Choroid plexus epithelial cell (primary cell): ENCODE measurements around the gene C7orf33.

ENCODE experiments used
- DNase-seq: peaks from one replicate; pipeline ENCODE4 v3.0.0-alpha.2; 2010; ENCODE audit warnings: low read depth
- H3K4me3 ChIP-seq: 2 replicates; pipeline ENCODE4 v1.5.1; 2011; ENCODE audit warnings: low read depth, mild to moderate bottlenecking, control low read depth, low read length, moderate library complexity
- TF ChIP-seq, protein P1 (sequence below): conservative IDR thresholded peaks from 2 replicates; pipeline ENCODE4 v1.5.1; 2011; ENCODE audit warnings: low read depth, mild to moderate bottlenecking, control low read depth, inconsistent platforms, low read length, moderate library complexity

C7orf33 gene

DNA sequence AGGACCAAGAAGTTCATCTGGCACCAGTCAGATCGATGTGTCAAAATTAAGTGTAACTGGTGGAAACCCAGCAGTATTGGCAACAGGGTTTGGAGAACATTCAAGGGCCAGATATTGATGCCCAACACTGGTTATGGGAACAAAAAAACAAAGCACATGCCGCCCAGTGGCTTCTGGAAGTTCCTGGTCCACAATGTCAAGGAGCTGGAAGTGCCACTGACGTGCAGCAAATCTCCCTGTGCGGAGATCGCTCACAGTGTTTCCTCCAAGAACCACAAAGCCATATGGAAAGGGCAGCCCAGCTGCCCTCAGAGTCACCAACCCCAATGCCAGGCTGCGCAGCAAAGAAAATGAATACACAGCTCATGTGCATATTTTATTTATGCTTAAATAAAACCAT lies 10.1 kb upstream of the C7orf33 start:
- TF ChIP-seq, protein P1, sequence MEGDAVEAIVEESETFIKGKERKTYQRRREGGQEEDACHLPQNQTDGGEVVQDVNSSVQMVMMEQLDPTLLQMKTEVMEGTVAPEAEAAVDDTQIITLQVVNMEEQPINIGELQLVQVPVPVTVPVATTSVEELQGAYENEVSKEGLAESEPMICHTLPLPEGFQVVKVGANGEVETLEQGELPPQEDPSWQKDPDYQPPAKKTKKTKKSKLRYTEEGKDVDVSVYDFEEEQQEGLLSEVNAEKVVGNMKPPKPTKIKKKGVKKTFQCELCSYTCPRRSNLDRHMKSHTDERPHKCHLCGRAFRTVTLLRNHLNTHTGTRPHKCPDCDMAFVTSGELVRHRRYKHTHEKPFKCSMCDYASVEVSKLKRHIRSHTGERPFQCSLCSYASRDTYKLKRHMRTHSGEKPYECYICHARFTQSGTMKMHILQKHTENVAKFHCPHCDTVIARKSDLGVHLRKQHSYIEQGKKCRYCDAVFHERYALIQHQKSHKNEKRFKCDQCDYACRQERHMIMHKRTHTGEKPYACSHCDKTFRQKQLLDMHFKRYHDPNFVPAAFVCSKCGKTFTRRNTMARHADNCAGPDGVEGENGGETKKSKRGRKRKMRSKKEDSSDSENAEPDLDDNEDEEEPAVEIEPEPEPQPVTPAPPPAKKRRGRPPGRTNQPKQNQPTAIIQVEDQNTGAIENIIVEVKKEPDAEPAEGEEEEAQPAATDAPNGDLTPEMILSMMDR, result no peak
- no peak overlapping the region for H3K4me3 ChIP-seq
- no peak for DNase-seq

- no peak for DNase-seq
- TF ChIP-seq, protein P1, result peak; percentile 33
- no peak overlapping the region for H3K4me3 ChIP-seq
Observed at GRCh38 chr7:148581624-148582023, 8.9 kb upstream of the C7orf33 start.

GRCh38 chr7:148584154-148584827 lies 6.3 kb upstream of the C7orf33 start:
- TF ChIP-seq, protein P1, result no peak
- no peak for DNase-seq
- no peak overlapping the region for H3K4me3 ChIP-seq

DNA sequence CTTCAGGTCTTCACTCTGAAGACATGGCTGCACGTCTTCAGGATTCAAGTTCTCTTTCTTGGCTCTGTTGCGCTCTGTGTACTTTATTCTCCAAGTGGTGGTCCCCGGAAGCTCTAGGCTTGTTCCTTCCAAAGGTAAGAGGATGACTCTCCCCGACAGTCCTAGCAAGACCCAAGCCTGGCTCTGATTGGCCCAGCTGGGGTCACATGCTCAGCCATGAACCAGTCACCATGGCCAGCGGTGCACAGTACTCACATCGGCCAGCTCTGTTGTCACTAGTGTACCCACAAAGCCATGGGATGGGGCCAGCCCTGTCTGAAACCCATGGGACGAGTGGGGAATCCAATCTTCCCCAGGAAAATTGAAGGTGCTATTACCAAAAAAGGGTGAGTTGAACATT lies 5.2 kb upstream of the C7orf33 start:
- DNase-seq, result no peak
- TF ChIP-seq, protein P1, result no peak
- no peak overlapping the region for H3K4me3 ChIP-seq

DNA sequence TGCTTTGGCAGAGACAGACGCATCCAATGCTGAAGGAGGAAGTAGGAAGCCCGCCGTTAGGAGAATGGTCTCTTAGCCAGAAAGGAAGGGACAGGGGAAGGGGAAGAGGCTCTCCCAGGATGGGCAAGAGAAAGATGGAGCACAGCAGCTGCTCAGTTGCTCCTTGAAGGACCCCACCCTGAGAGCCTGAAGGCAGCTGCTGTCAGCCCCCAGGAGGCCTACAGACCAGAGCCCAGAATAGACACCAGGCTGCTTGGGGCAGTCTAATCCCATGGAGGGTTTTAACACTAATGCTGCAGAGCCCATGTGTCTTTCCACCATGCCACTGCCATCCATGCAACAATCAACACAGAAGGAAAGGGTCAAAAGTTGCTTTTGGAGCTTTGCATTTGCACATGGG lies 3.5 kb upstream of the C7orf33 start:
- DNase-seq, result no peak
- no peak overlapping the region for H3K4me3 ChIP-seq
- TF ChIP-seq, protein P1, result no peak

GRCh38 chr7:148588168-148588567 lies 2.4 kb upstream of the C7orf33 start:
- no peak overlapping the region for H3K4me3 ChIP-seq
- TF ChIP-seq, protein P1, result no peak
- no peak for DNase-seq

DNA sequence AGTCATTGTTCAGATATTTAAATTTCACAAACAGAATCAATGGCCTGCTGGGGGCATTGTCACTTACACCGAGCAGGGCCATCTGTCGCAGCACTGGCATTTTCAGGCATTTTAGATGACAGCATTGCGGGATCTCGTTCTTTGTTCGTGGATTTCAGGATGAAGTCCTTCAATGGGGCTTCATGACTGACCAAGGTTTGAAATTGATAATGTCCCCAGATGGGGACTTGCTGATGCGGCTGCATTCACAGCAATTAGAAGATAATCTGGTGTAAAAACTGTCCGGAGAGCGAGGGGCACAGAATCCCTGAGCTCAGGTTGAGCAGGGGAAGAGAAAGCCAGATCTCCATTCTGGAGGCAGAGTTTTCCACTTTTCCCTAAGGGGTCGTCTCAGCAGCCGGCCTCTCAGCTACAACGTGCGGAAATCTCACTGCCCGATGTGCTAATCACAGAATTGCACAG lies 1.9 kb upstream of the C7orf33 start:
- TF ChIP-seq, protein P1, result no peak
- H3K4me3 ChIP-seq, result no peak overlapping the region

More for the DNA sequence above, 1.9 kb upstream of the C7orf33 start:
- DNase-seq, result no peak
